GM12878 (cell line): ENCODE data around the gene PTPRH. TPM values are rescaled to one million over a fixed set of nuclear protein-coding genes. Genes with fewer than 3 reads are reported as not detected.
A peak's percentile ranks its signal among the peaks of the same experiment; 100 is the strongest.

Experiments
- ATF7 ChIP-seq: fragments of 450-650 bp; IDR thresholded peaks from 2 replicates; pipeline ENCODE4 v1.6.1; 2016; ENCODE audit warnings: low read depth, mild to moderate bottlenecking
- CBFB ChIP-seq: IDR thresholded peaks from 2 replicates; pipeline ENCODE4 v1.6.1; 2016; ENCODE audit warnings: antibody characterized with exemption, low read depth
- CREM ChIP-seq: IDR thresholded peaks from 2 replicates; pipeline ENCODE4 v1.6.1; 2014; ENCODE audit warnings: antibody characterized with exemption, low read depth
- GABPA ChIP-seq: IDR thresholded peaks from 2 replicates; pipeline ENCODE4 v1.6.1; 2014; ENCODE audit warnings: antibody characterized with exemption, low read depth, mild to moderate bottlenecking, inconsistent platforms
- GATAD2B ChIP-seq: fragments of 450-650 bp; conservative IDR thresholded peaks from 2 replicates; pipeline ENCODE4 v1.6.1; 2017; ENCODE audit warnings: low read depth, mild to moderate bottlenecking, moderate library complexity
- JUNB ChIP-seq: IDR thresholded peaks from 2 replicates; pipeline ENCODE4 v1.6.1; 2016; ENCODE audit warnings: antibody characterized with exemption, mild to moderate bottlenecking
- KAT2A ChIP-seq: conservative IDR thresholded peaks from 2 replicates; pipeline ENCODE4 v1.6.1; 2011; ENCODE audit warnings: low read depth, low read length; ENCODE audit not compliant: control insufficient read depth
- KLF5 ChIP-seq: fragments of 450-650 bp; IDR thresholded peaks from 2 replicates; pipeline ENCODE4 v1.6.1; 2014; ENCODE audit warnings: mild to moderate bottlenecking; ENCODE audit not compliant: partially characterized antibody
- MAX ChIP-seq: IDR thresholded peaks from 2 replicates; pipeline ENCODE4 v1.6.1; 2012; ENCODE audit warnings: low read depth, low read length, improper control_type of control experiment
- MYB ChIP-seq: fragments of 150-350 bp; IDR thresholded peaks from 2 replicates; pipeline ENCODE4 v1.6.1; 2014; ENCODE audit warnings: mild to moderate bottlenecking, low read depth, low read length, borderline replicate concordance
- MYC ChIP-seq: IDR thresholded peaks from 2 replicates; pipeline ENCODE4 v1.6.1; 2011; ENCODE audit warnings: mild to moderate bottlenecking, low read length, moderate library complexity, inconsistent platforms; ENCODE audit not compliant: insufficient read depth, insufficient replicate concordance, insufficient read length, severe bottlenecking
- NR2C1 ChIP-seq: fragments of 450-650 bp; IDR thresholded peaks from 2 replicates; pipeline ENCODE4 v1.6.1; 2017; ENCODE audit warnings: antibody characterized with exemption, mild to moderate bottlenecking, moderate library complexity
- NR2F1 ChIP-seq: fragments of 450-650 bp; conservative IDR thresholded peaks from 2 replicates; pipeline ENCODE4 v1.6.1; 2017; ENCODE audit warnings: mild to moderate bottlenecking
- PAX8 ChIP-seq: fragments of 450-650 bp; IDR thresholded peaks from 2 replicates; pipeline ENCODE4 v1.6.1; 2017; ENCODE audit warnings: mild to moderate bottlenecking, moderate library complexity
- RB1 ChIP-seq: fragments of 450-650 bp; formaldehyde crosslinking; IDR thresholded peaks from 2 replicates; pipeline ENCODE4 v1.6.1; 2017; ENCODE audit warnings: mild to moderate bottlenecking, borderline replicate concordance
- RFX5 ChIP-seq: IDR thresholded peaks from 2 replicates; pipeline ENCODE4 v1.6.1; 2011; ENCODE audit warnings: low read depth, low read length, improper control_type of control experiment
- RUNX3 ChIP-seq: IDR thresholded peaks from 2 replicates; pipeline ENCODE4 v1.6.1; 2012; ENCODE audit warnings: low read length, inconsistent platforms
- SREBF1 ChIP-seq: IDR thresholded peaks from 2 replicates; pipeline ENCODE4 v1.6.1; 2012; ENCODE audit warnings: mild to moderate bottlenecking, low read length
- SREBF2 ChIP-seq: IDR thresholded peaks from 2 replicates; pipeline ENCODE4 v1.6.1; 2012; ENCODE audit warnings: mild to moderate bottlenecking, low read length
- SRF ChIP-seq, 2 experiments: IDR thresholded peaks; 2 replicates each; pipeline ENCODE4 v1.6.1; 2011; ENCODE audit warnings: low read depth in 2 of 2, low read length in 2 of 2, mild to moderate bottlenecking in 1 of 2, moderate library complexity in 1 of 2
- ZBED1 ChIP-seq: IDR thresholded peaks from 2 replicates; pipeline ENCODE4 v1.6.1; 2016; ENCODE audit warnings: borderline replicate concordance
- ZNF217 ChIP-seq: fragments of 450-650 bp; IDR thresholded peaks from 2 replicates; pipeline ENCODE4 v1.6.1; 2017; ENCODE audit warnings: antibody characterized with exemption, mild to moderate bottlenecking
- ZNF24 ChIP-seq: fragments of 450-650 bp; IDR thresholded peaks from 2 replicates; pipeline ENCODE4 v1.6.1; 2017; ENCODE audit warnings: antibody characterized with exemption, mild to moderate bottlenecking
- ZNF384 ChIP-seq: IDR thresholded peaks from 2 replicates; pipeline ENCODE4 v1.6.1; 2012; ENCODE audit warnings: low read depth, mild to moderate bottlenecking, low read length, improper control_type of control experiment, borderline replicate concordance
- polyA plus RNA-seq, 11 experiments: library from polyadenylated mRNA; depleted of rRNA in 4 of 11; unstranded in 6 of 11; stranded (reverse) in 5 of 11; fragments of >200 nt; fragmentation: Nextera tagmentation in 4 of 11; fragmentation: Illumina TruSeq in 1 of 11; extraction: Ambion mirVana in 4 of 11; extraction: Trizol in 1 of 11; gene quantifications; 1 replicate in 1 of 11; 2 replicates in 10 of 11; pipeline versions ENCODE4 v1.2.1 to v1.2.3, GENCODE V29; 2011 to 2016; ENCODE audit warnings: inconsistent platforms in 2 of 11, missing spikeins in 2 of 11, low read depth in 1 of 11
- total RNA-seq, 4 experiments: library from RNA; depleted of rRNA in 3 of 4; stranded (reverse); fragments of >200 nt in 3 of 4; fragmentation: Illumina TruSeq in 1 of 4; extraction: Trizol in 1 of 4; gene quantifications; 2 replicates each; pipeline versions ENCODE4 v1.2.1 to v1.2.3, GENCODE V29; 2013 to 2021
- TF ChIP-seq, protein P1 (sequence below): fragments of 450-650 bp; IDR thresholded peaks from 2 replicates; pipeline ENCODE4 v1.6.1; 2018; ENCODE audit warnings: borderline replicate concordance, mild to moderate bottlenecking; ENCODE audit not compliant: partially characterized antibody
- TF ChIP-seq, protein P2 (sequence below): fragments of 150-350 bp; IDR thresholded peaks from 2 replicates; pipeline ENCODE4 v1.6.1; 2016; ENCODE audit warnings: low read depth, low read length

Gene PTPRH
- total and polyA plus RNA-seq, 10 of the 15 experiments (the other 5 are each of a cell fraction or from before 2014, with no cell fraction given) = 0.08 TPM; not detected in 9

- no peak for TF ChIP-seq KAT2A
- TF ChIP-seq ZNF24 = no peak
- TF ChIP-seq MYB = no peak
- no peak for TF ChIP-seq SRF (IDR thresholded peaks at IDR 0.05; ENCODE audit: low read depth in 2 of 2, low read length in 2 of 2)
- TF ChIP-seq ZNF217 = no peak
- TF ChIP-seq JUNB = no peak
- TF ChIP-seq ATF7 = no peak
- TF ChIP-seq ZBED1 = no peak
- 0 out of 2 replicates have a peak, but pooled peaks have one; percentile 9 for TF ChIP-seq NR2C1
- TF ChIP-seq SREBF1 = no peak
- TF ChIP-seq CBFB = no peak
- TF ChIP-seq RB1 = no peak; the same call in 1 of the 2 replicates
- TF ChIP-seq MYC = no peak
- no peak for TF ChIP-seq ZNF384
- no peak for TF ChIP-seq RFX5
- TF ChIP-seq GATAD2B = no peak
- no peak for TF ChIP-seq CREM
- TF ChIP-seq, protein P1, sequence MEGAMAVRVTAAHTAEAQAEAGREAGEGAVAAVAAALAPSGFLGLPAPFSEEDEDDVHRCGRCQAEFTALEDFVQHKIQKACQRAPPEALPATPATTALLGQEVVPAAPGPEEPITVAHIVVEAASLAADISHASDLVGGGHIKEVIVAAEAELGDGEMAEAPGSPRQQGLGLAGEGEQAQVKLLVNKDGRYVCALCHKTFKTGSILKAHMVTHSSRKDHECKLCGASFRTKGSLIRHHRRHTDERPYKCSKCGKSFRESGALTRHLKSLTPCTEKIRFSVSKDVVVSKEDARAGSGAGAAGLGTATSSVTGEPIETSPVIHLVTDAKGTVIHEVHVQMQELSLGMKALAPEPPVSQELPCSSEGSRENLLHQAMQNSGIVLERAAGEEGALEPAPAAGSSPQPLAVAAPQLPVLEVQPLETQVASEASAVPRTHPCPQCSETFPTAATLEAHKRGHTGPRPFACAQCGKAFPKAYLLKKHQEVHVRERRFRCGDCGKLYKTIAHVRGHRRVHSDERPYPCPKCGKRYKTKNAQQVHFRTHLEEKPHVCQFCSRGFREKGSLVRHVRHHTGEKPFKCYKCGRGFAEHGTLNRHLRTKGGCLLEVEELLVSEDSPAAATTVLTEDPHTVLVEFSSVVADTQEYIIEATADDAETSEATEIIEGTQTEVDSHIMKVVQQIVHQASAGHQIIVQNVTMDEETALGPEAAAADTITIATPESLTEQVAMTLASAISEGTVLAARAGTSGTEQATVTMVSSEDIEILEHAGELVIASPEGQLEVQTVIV = no peak
- no peak for TF ChIP-seq GABPA
- peak; percentile 29; the same call in 1 of the 2 replicates for TF ChIP-seq MAX
- peak; percentile 46; the same call in 1 of the 2 replicates for TF ChIP-seq NR2F1
- TF ChIP-seq SREBF2 = no peak
- TF ChIP-seq KLF5 = no peak
- TF ChIP-seq PAX8 = no peak
- TF ChIP-seq RUNX3 = no peak
- TF ChIP-seq, protein P2, sequence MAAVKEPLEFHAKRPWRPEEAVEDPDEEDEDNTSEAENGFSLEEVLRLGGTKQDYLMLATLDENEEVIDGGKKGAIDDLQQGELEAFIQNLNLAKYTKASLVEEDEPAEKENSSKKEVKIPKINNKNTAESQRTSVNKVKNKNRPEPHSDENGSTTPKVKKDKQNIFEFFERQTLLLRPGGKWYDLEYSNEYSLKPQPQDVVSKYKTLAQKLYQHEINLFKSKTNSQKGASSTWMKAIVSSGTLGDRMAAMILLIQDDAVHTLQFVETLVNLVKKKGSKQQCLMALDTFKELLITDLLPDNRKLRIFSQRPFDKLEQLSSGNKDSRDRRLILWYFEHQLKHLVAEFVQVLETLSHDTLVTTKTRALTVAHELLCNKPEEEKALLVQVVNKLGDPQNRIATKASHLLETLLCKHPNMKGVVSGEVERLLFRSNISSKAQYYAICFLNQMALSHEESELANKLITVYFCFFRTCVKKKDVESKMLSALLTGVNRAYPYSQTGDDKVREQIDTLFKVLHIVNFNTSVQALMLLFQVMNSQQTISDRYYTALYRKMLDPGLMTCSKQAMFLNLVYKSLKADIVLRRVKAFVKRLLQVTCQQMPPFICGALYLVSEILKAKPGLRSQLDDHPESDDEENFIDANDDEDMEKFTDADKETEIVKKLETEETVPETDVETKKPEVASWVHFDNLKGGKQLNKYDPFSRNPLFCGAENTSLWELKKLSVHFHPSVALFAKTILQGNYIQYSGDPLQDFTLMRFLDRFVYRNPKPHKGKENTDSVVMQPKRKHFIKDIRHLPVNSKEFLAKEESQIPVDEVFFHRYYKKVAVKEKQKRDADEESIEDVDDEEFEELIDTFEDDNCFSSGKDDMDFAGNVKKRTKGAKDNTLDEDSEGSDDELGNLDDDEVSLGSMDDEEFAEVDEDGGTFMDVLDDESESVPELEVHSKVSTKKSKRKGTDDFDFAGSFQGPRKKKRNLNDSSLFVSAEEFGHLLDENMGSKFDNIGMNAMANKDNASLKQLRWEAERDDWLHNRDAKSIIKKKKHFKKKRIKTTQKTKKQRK = no peak
Observed at GRCh38 chr19:55258476-55258827, 49.2 kb upstream of the PTPRH start (continued).
